ENCODE data around the gene EVPL. TPM values are rescaled to one million over a fixed set of nuclear protein-coding genes. Genes with fewer than 3 reads are reported as not detected.

The EVPL gene
- total RNA-seq, 2 donors from 2014 or later: 4.9 to 13.0 TPM

- intact Hi-C loops (cut with DNase I): loop anchor here (5.0 kb wide), 1 partner anchor 101 kb away; no protein-coding TSS in a partner anchor
- DNase-seq (no peak), ATAC-seq (no peak)
Observed at GRCh38 chr17:76007850-76008165, 19.3 kb downstream of the EVPL start.

GRCh38 chr17:76007131-76007849, 19.8 kb downstream of the EVPL start:
- no peak for ATAC-seq

More at GRCh38 chr17:76007850-76008165, 19.3 kb downstream of the EVPL start:
- Histone ChIP-seq H3K4me3 (no peak overlapping the region), H3K36me3 (replicated peaks in 1 of 2; ENCODE audit: insufficient read depth in 1 of 2, low read depth in 2 of 2) (no peaks in the 10 kb centered on the region), H3K27ac (no peak overlapping the region), H3K27me3 (no peaks in the 10 kb centered on the region), H3K9me3 (no peaks in the 10 kb centered on the region), H3K4me1 (peaks cover 31% of the 10 kb centered on the region)
- no peak for TF ChIP-seq POLR2A (IDR thresholded peaks at IDR 0.05)
- TF ChIP-seq, protein P1, sequence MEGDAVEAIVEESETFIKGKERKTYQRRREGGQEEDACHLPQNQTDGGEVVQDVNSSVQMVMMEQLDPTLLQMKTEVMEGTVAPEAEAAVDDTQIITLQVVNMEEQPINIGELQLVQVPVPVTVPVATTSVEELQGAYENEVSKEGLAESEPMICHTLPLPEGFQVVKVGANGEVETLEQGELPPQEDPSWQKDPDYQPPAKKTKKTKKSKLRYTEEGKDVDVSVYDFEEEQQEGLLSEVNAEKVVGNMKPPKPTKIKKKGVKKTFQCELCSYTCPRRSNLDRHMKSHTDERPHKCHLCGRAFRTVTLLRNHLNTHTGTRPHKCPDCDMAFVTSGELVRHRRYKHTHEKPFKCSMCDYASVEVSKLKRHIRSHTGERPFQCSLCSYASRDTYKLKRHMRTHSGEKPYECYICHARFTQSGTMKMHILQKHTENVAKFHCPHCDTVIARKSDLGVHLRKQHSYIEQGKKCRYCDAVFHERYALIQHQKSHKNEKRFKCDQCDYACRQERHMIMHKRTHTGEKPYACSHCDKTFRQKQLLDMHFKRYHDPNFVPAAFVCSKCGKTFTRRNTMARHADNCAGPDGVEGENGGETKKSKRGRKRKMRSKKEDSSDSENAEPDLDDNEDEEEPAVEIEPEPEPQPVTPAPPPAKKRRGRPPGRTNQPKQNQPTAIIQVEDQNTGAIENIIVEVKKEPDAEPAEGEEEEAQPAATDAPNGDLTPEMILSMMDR (IDR thresholded peaks at IDR 0.05): no peak
- 84 to 86% methylated on average over 10 to 16 of the region's 16 CpGs for WGBS, 2 donors

DNA sequence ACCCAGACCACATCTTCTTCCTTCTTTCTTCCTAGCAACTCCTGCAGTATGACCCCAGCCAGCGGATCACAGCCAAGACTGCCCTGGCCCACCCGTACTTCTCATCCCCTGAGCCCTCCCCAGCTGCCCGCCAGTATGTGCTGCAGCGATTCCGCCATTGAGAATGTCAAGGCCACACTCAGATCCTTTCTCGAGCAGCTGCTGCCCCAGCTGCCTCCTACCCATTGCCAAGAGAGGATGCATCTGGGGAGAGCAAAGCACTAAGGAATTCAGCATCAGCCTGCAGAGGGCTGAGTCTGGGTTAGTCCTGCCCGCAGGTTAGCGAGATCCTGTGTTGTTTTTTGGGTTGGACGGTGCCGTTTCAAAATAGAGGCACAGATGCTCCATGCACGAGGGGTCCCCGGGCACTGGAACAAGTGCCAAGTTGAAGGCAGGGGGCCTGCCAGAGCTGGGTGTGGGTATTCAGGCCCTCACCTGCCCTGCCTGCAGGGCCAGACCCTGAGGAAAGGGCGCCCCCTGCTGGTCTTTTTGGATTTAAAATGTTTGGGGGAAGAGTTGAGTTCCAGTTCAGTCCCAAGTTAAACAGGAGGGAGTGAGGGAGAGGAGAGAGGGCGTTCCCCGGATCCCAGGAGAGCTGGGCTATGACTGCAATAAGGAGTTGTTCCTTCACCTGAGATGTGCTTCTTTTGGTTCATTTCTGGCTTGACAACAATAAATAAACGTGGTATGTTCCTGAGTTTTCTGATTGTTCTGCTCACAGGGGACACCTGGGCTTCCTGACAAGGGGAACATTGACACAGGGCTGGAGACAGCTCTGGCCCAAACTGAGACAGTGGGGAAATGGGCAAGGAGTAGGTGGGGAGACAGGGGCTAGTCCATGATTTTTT, 21.6 kb downstream of the EVPL start:
- Histone ChIP-seq H3K9me3 (no peaks in the 10 kb centered on the region), H3K27me3 (no peaks in the 10 kb centered on the region), H3K27ac (peak overlapping the region; percentile 13 to 85 (median 52)), H3K4me3 (no peak overlapping the region), H3K36me3 (replicated peaks in 1 of 2; ENCODE audit: insufficient read depth in 1 of 2, low read depth in 2 of 2) (no peaks in the 10 kb centered on the region), H3K4me1 (peaks cover 48% of the 10 kb centered on the region)
- TF ChIP-seq POLR2A (IDR thresholded peaks at IDR 0.05): no peak
- TF ChIP-seq, protein P1 (IDR thresholded peaks at IDR 0.05): peak; percentile 68 to 85 (median 80)
- intact Hi-C loops (cut with DNase I): loop anchor here (5.0 kb wide), 1 partner anchor 98 kb away; no protein-coding TSS in a partner anchor
- 38 to 45% methylated on average over 12 to 16 of the region's 16 CpGs for WGBS, 2 donors
- DNase-seq (peak; percentile 79 to 89 (median 85)), ATAC-seq (peak; percentile 62)

More at GRCh38 chr17:76007131-76007849, 19.8 kb downstream of the EVPL start:
- no peaks in the 10 kb centered on the region for H3K36me3 ChIP-seq (replicated peaks in 1 of 2; ENCODE audit: insufficient read depth in 1 of 2, low read depth in 2 of 2)
- WGBS, 2 donors: 77 to 87% methylated on average over 17 to 39 of the region's 39 CpGs
- H3K4me3 ChIP-seq: no peak overlapping the region
- TF ChIP-seq, protein P1 (IDR thresholded peaks at IDR 0.05): no peak
- TF ChIP-seq POLR2A (IDR thresholded peaks at IDR 0.05): no peak
- H3K9me3 ChIP-seq: no peaks in the 10 kb centered on the region
- peaks cover 36% of the 10 kb centered on the region for H3K4me1 ChIP-seq
- no peak for DNase-seq
- intact Hi-C loops (cut with DNase I): loop anchor here (5.0 kb wide), 1 partner anchor 100 kb away; no protein-coding TSS in a partner anchor
- no peak overlapping the region for H3K27ac ChIP-seq
- H3K27me3 ChIP-seq: no peaks in the 10 kb centered on the region

GRCh38 chr17:76004750-76005262, 22.3 kb downstream of the EVPL start:
- intact Hi-C loops (cut with DNase I): loop anchor here (5.0 kb wide), 1 partner anchor 98 kb away; no protein-coding TSS in a partner anchor
- no peak overlapping the region for H3K4me3 ChIP-seq
- H3K36me3 ChIP-seq (replicated peaks in 1 of 2; ENCODE audit: insufficient read depth in 1 of 2, low read depth in 2 of 2): no peaks in the 10 kb centered on the region
- DNase-seq: no peak
- H3K27ac ChIP-seq: peak overlapping the region; percentile 13 to 85 (median 52)
- ATAC-seq: no peak
- peaks cover 55% of the 10 kb centered on the region for H3K4me1 ChIP-seq
- WGBS, 2 donors: 60 to 71% methylated on average over 1 to 8 of the region's 8 CpGs
- no peaks in the 10 kb centered on the region for H3K27me3 ChIP-seq
- no peaks in the 10 kb centered on the region for H3K9me3 ChIP-seq
- TF ChIP-seq, protein P1 (IDR thresholded peaks at IDR 0.05): no peak
